HEK293 (cell line): Measurements from ENCODE around the gene ADAMTS10.

Experiments
- CTCF ChIA-PET: fragments of 350-600 bp; formaldehyde crosslinking; extraction: SDS; loops from one replicate; lab custom pipeline; 2021; ENCODE audit warnings: antibody characterized with exemption; lab: Yijun Ruan, JAX
- POLR2A ChIA-PET: fragments of 300-600 bp; formaldehyde crosslinking; extraction: SDS; loops from one replicate; lab custom pipeline; 2020; ENCODE audit warnings: antibody characterized with exemption, inconsistent platforms; lab: Yijun Ruan, JAX
- H3K27ac ChIP-seq: fragments of 200-500 bp; sonication (Bioruptor generic); 2 replicates; pipeline ENCODE4 v1.5.1; 2014; ENCODE audit warnings: low read depth, low read length, control low read depth, inconsistent platforms; ENCODE audit errors: extremely low read depth
- H3K36me3 ChIP-seq, 2 experiments: fragments of 200-500 bp in 1 of 2; sonication (Bioruptor generic) in 1 of 2; 1 replicate in 1 of 2; 2 replicates in 1 of 2; pipeline ENCODE4 v1.5.1; 2014 to 2017; ENCODE audit warnings: inconsistent platforms in 2 of 2, low read length in 2 of 2; ENCODE audit not compliant: control insufficient read depth in 2 of 2, insufficient read depth in 1 of 2
- H3K4me1 ChIP-seq: fragments of 200-500 bp; sonication (Bioruptor generic); 2 replicates; pipeline ENCODE4 v1.5.1; 2014; ENCODE audit warnings: mild to moderate bottlenecking, low read length, inconsistent platforms; ENCODE audit not compliant: control insufficient read depth, insufficient read depth
- H3K4me3 ChIP-seq: 2 replicates; pipeline ENCODE4 v1.5.1; 2011; ENCODE audit warnings: low read depth, mild to moderate bottlenecking, control low read depth, low read length, moderate library complexity
- H3K9me3 ChIP-seq: fragments of 200-500 bp; sonication (Bioruptor generic); 2 replicates; pipeline ENCODE4 v1.5.1; 2014; ENCODE audit warnings: low read depth, low read length, inconsistent platforms; ENCODE audit not compliant: control insufficient read depth, insufficient read depth
- IKZF3 ChIP-seq: fragments of 450-650 bp; IDR thresholded peaks from 2 replicates; pipeline ENCODE4 v1.5.0; 2018; ENCODE audit warnings: missing biosample characterization, mild to moderate bottlenecking, missing genetic modification characterization, moderate library complexity
- MYNN ChIP-seq: fragments of 450-650 bp; formaldehyde crosslinking; IDR thresholded peaks from 2 replicates; pipeline ENCODE4 v1.5.1; 2016; ENCODE audit warnings: missing biosample characterization, missing genetic modification characterization, borderline replicate concordance
- RBAK ChIP-seq: fragments of 450-650 bp; formaldehyde crosslinking; IDR thresholded peaks from 2 replicates; pipeline ENCODE4 v1.5.1; 2016; ENCODE audit warnings: missing biosample characterization, missing genetic modification characterization
- SCRT1 ChIP-seq: fragments of 450-650 bp; formaldehyde crosslinking; IDR thresholded peaks from 2 replicates; pipeline ENCODE4 v1.5.1; 2016; ENCODE audit warnings: missing biosample characterization, missing genetic modification characterization, borderline replicate concordance
- SP3 ChIP-seq: fragments of 450-650 bp; formaldehyde crosslinking; IDR thresholded peaks from 2 replicates; pipeline ENCODE4 v1.5.1; 2016; ENCODE audit warnings: missing biosample characterization, missing genetic modification characterization
- SP7 ChIP-seq: fragments of 450-650 bp; formaldehyde crosslinking; IDR thresholded peaks from 2 replicates; pipeline ENCODE4 v1.5.1; 2016; ENCODE audit warnings: missing biosample characterization, missing genetic modification characterization
- YY2 ChIP-seq: fragments of 450-650 bp; formaldehyde crosslinking; IDR thresholded peaks from 2 replicates; pipeline ENCODE4 v1.5.1; 2016; ENCODE audit warnings: missing biosample characterization, missing genetic modification characterization
- ZBTB10 ChIP-seq: fragments of 450-650 bp; formaldehyde crosslinking; IDR thresholded peaks from 2 replicates; pipeline ENCODE4 v1.5.1; 2016; ENCODE audit warnings: missing biosample characterization, missing genetic modification characterization
- ZBTB44 ChIP-seq: fragments of 450-650 bp; IDR thresholded peaks from 2 replicates; pipeline ENCODE4 v1.5.1; 2018; ENCODE audit warnings: missing biosample characterization, mild to moderate bottlenecking, missing genetic modification characterization
- ZBTB7A ChIP-seq: fragments of 450-650 bp; formaldehyde crosslinking; IDR thresholded peaks from 2 replicates; pipeline ENCODE4 v1.5.1; 2016; ENCODE audit warnings: low read depth, missing biosample characterization, missing genetic modification characterization
- ZBTB8A ChIP-seq: fragments of 450-650 bp; formaldehyde crosslinking; IDR thresholded peaks from 2 replicates; pipeline ENCODE4 v1.5.1; 2016; ENCODE audit warnings: missing biosample characterization, missing genetic modification characterization
- ZEB2 ChIP-seq: fragments of 450-650 bp; formaldehyde crosslinking; IDR thresholded peaks from 2 replicates; pipeline ENCODE4 v1.5.1; 2016; ENCODE audit warnings: missing biosample characterization, missing genetic modification characterization
- ZNF248 ChIP-seq: fragments of 450-650 bp; formaldehyde crosslinking; IDR thresholded peaks from 2 replicates; pipeline ENCODE4 v1.5.1; 2017; ENCODE audit warnings: missing biosample characterization, missing genetic modification characterization
- ZNF37A ChIP-seq: fragments of 450-650 bp; IDR thresholded peaks from 2 replicates; pipeline ENCODE4 v1.5.1; 2018; ENCODE audit warnings: missing biosample characterization, missing genetic modification characterization
- ZNF391 ChIP-seq: fragments of 450-650 bp; formaldehyde crosslinking; IDR thresholded peaks from 2 replicates; pipeline ENCODE4 v1.5.1; 2016; ENCODE audit warnings: low read depth, missing biosample characterization, missing genetic modification characterization, borderline replicate concordance
- ZNF394 ChIP-seq: fragments of 450-650 bp; formaldehyde crosslinking; IDR thresholded peaks from 2 replicates; pipeline ENCODE4 v1.5.1; 2016; ENCODE audit warnings: missing biosample characterization, missing genetic modification characterization, mild to moderate bottlenecking, moderate library complexity, borderline replicate concordance
- ZNF416 ChIP-seq: fragments of 450-650 bp; formaldehyde crosslinking; IDR thresholded peaks from 2 replicates; pipeline ENCODE4 v1.5.1; 2016; ENCODE audit warnings: missing biosample characterization, missing genetic modification characterization
- ZNF473 ChIP-seq: fragments of 450-650 bp; formaldehyde crosslinking; IDR thresholded peaks from 2 replicates; pipeline ENCODE4 v1.5.1; 2017; ENCODE audit warnings: missing biosample characterization, missing genetic modification characterization
- ZNF48 ChIP-seq: fragments of 450-650 bp; formaldehyde crosslinking; IDR thresholded peaks from 2 replicates; pipeline ENCODE4 v1.5.1; 2016; ENCODE audit warnings: missing biosample characterization, missing genetic modification characterization
- ZNF521 ChIP-seq: fragments of 450-650 bp; formaldehyde crosslinking; IDR thresholded peaks from 2 replicates; pipeline ENCODE4 v1.5.1; 2017; ENCODE audit warnings: missing biosample characterization, mild to moderate bottlenecking, missing genetic modification characterization
- ZNF544 ChIP-seq: fragments of 450-650 bp; formaldehyde crosslinking; IDR thresholded peaks from 2 replicates; pipeline ENCODE4 v1.5.0; 2017; ENCODE audit warnings: missing biosample characterization, missing genetic modification characterization
- ZNF555 ChIP-seq: fragments of 450-650 bp; formaldehyde crosslinking; conservative IDR thresholded peaks from 2 replicates; pipeline ENCODE4 v1.5.1; 2017; ENCODE audit warnings: missing biosample characterization, mild to moderate bottlenecking, missing genetic modification characterization, inconsistent platforms
- ZNF596 ChIP-seq: fragments of 450-650 bp; IDR thresholded peaks from 2 replicates; pipeline ENCODE4 v1.5.0; 2018; ENCODE audit warnings: missing biosample characterization, mild to moderate bottlenecking, missing genetic modification characterization, moderate library complexity
- ZNF670 ChIP-seq: fragments of 450-650 bp; formaldehyde crosslinking; IDR thresholded peaks from 2 replicates; pipeline ENCODE4 v1.5.1; 2016; ENCODE audit warnings: missing biosample characterization, missing genetic modification characterization, low read depth
- ZNF677 ChIP-seq: fragments of 450-650 bp; IDR thresholded peaks from 2 replicates; pipeline ENCODE4 v1.5.0; 2018; ENCODE audit warnings: missing biosample characterization, mild to moderate bottlenecking, missing genetic modification characterization, moderate library complexity
- ZNF768 ChIP-seq: fragments of 450-650 bp; formaldehyde crosslinking; IDR thresholded peaks from 2 replicates; pipeline ENCODE4 v1.5.1; 2018; ENCODE audit warnings: missing biosample characterization, mild to moderate bottlenecking, missing genetic modification characterization
- ZNF791 ChIP-seq: fragments of 450-650 bp; formaldehyde crosslinking; IDR thresholded peaks from 2 replicates; pipeline ENCODE4 v1.5.1; 2016; ENCODE audit warnings: missing biosample characterization, missing genetic modification characterization
- TF ChIP-seq, protein P1 (sequence below): fragments of 450-650 bp; formaldehyde crosslinking; IDR thresholded peaks from 2 replicates; pipeline ENCODE4 v1.5.1; 2016; ENCODE audit warnings: missing biosample characterization, missing genetic modification characterization

Gene ADAMTS10

DNA sequence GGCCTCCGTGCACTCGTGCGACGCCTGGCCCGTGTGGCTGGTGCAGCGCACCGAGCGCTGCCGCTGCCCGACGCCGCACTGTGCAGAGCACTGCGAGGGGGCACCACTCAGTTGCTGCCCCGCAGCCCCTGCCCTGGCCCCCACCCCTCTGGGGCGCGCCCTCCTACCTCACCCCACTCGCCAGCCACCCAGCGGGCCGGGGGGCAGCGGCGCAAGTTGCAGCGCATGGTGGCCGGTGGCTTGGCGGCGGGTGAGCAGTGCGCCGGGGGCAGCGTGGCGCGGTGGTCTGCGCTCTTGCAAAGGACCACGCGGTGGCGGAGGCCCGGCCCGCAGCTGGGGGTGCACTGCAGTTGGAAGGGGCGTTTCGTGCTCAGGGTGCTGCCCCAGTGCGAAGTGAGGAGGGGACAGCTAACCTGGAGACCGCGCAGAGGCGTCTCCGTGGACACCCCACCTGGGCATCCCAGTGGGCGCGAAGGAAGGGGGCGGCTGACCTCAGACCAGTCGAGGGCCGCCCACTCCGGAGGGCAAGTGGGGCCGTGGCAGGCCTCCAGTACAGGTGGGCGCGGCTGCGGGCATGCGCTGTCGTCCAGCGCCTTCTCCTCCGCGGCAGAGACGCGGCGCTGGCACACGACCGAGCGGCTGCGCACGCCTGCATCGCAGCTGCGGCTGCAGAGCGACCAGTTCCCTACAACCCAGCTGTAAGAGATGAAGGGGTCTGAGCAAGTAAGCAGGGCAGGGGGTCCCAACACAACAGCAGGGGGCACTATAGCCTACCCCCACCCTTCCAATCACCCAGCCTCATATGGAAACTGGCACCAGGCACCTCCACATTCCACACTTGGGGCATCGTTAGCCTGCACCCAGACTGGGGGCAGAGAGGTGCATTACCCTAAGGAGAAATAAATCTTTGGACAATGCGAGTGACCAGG is 25.3 kb downstream of the ADAMTS10 start:
- H3K36me3 ChIP-seq: no peaks in the 10 kb centered on the region
- no peaks in the 10 kb centered on the region for H3K9me3 ChIP-seq
- H3K4me1 ChIP-seq: no peaks in the 10 kb centered on the region
- POLR2A ChIA-PET: no interaction called here
- H3K4me3 ChIP-seq: no peak overlapping the region
- TF ChIP-seq ZNF416 (tag by site-specific recombination) (no peak), SP3 (tag by site-specific recombination) (no peak), ZNF677 (tag by site-specific recombination) (no peak), ZEB2 (tag by site-specific recombination) (no peak), ZNF48 (tag by site-specific recombination) (no peak), ZNF37A (no peak), ZBTB8A (tag by site-specific recombination) (no peak), YY2 (tag by site-specific recombination) (no peak), ZNF791 (no peak), ZNF555 (tag by site-specific recombination) (no peak), ZNF768 (tag by site-specific recombination) (no peak), SCRT1 (tag by site-specific recombination) (no peak), ZNF473 (tag by site-specific recombination) (no peak)
- TF ChIP-seq, protein P1, sequence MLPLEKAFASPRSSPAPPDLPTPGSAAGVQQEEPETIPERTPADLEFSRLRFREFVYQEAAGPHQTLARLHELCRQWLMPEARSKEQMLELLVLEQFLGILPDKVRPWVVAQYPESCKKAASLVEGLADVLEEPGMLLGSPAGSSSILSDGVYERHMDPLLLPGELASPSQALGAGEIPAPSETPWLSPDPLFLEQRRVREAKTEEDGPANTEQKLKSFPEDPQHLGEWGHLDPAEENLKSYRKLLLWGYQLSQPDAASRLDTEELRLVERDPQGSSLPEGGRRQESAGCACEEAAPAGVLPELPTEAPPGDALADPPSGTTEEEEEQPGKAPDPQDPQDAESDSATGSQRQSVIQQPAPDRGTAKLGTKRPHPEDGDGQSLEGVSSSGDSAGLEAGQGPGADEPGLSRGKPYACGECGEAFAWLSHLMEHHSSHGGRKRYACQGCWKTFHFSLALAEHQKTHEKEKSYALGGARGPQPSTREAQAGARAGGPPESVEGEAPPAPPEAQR: no peak
- TF ChIP-seq, all 188 proteins: peak for 0
- no peak overlapping the region for H3K27ac ChIP-seq
- CTCF ChIA-PET: interaction anchor here (0.5 to 6.8 kb wide), 9 partner anchors 6 to 950 kb away, joined by 3 to 60 read pairs (median 4); partner anchors contain the start of gene MYO1F

DNA sequence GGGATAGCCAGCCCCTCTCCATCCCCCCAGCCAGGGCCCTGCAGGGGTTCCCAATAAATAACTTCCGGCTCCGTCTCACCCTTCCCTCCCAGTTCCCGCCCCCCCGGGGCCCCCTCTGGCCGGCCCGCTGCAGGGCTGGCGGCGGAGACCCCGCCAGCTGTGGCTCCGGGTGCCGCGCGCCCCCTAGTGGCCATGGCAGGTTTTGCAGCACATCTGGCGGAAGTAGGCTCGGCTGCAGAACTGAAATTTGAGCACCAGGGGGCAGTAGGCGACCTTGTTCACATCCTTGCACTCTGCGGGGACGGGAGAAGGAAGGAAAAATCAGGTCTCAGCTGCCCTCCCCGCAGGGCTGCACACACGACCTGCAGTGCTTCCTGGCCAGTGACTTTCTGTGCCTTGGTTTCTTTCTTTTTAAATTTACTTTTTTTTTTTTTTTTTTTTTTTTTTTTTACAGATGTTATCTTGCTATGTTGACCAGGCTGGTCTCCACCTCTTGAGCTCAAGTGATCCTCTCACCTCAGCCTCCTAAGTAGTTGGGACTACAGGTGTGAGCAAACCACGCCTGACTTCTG is 29.7 kb downstream of the ADAMTS10 start:
- POLR2A ChIA-PET: interaction anchor here (0.6 to 1.4 kb wide), 5 partner anchors 10 to 504 kb away, joined by 3 to 5 read pairs (median 3); partner anchors contain the start of gene ZNF414
- no peaks in the 10 kb centered on the region for H3K36me3 ChIP-seq
- no peaks in the 10 kb centered on the region for H3K9me3 ChIP-seq
- CTCF ChIA-PET: interaction anchor here (0.6 to 6.5 kb wide), 48 partner anchors 8 to 691 kb away, joined by 3 to 60 read pairs (median 4); partner anchors contain the start of genes MARCHF2 and ZNF414
- no peak overlapping the region for H3K27ac ChIP-seq
- no peak overlapping the region for H3K4me3 ChIP-seq
- H3K4me1 ChIP-seq: no peaks in the 10 kb centered on the region
- TF ChIP-seq ZNF391 (tag by site-specific recombination) (0 out of 2 replicates have a peak, but pooled peaks have one; percentile 44), ZBTB44 (tag by site-specific recombination) (no peak), ZNF521 (no peak), SP7 (peak; percentile 55), ZBTB10 (tag by site-specific recombination) (peak; percentile 26; the same call in 1 of the 2 replicates), ZNF670 (no peak), IKZF3 (tag by site-specific recombination) (peak; percentile 81), MYNN (no peak), RBAK (tag by site-specific recombination) (no peak), ZNF394 (tag by site-specific recombination) (no peak), ZNF248 (no peak), ZBTB7A (tag by site-specific recombination) (no peak), ZNF596 (tag by site-specific recombination) (no peak), ZNF544 (tag by site-specific recombination) (no peak)
